Mesenchymal stem cell (in vitro differentiated cells and primary cell): ENCODE results near the gene PCDHB11.
"Not testable (repeated sequence)": the region's sequence is repeated elsewhere in the genome, so short reads cannot be mapped to it uniquely, and the experiment has no call there.

Experiments used
- DNase-seq: peaks from one replicate; pipeline ENCODE4 v3.0.0-alpha.2; 2013
- H2AFZ ChIP-seq: one replicate; pipeline ENCODE4 v1.6.1; 2013; ENCODE audit warnings: low read depth, mild to moderate bottlenecking, control low read depth, inconsistent platforms, low read length, moderate library complexity
- H2AK5ac ChIP-seq: 2 replicates; pipeline ENCODE4 v1.6.1; 2013; ENCODE audit warnings: low read length, moderate library complexity, mild to moderate bottlenecking, inconsistent platforms; ENCODE audit not compliant: severe bottlenecking
- H2BK120ac ChIP-seq: one replicate; pipeline ENCODE4 v1.6.1; 2013; ENCODE audit warnings: low read depth, mild to moderate bottlenecking, inconsistent platforms, low read length, moderate library complexity
- H2BK12ac ChIP-seq, 2 experiments: one replicate each; pipeline ENCODE4 v1.6.1; 2013; ENCODE audit warnings: inconsistent platforms in 2 of 2, low read length in 2 of 2, mild to moderate bottlenecking in 2 of 2, moderate library complexity in 2 of 2, control low read depth in 1 of 2
- H2BK15ac ChIP-seq: one replicate; pipeline ENCODE4 v1.6.1; 2013; ENCODE audit warnings: mild to moderate bottlenecking, low read depth, inconsistent platforms; ENCODE audit not compliant: poor library complexity, severe bottlenecking
- H2BK5ac ChIP-seq: 2 replicates; pipeline ENCODE4 v1.6.1; 2013; ENCODE audit warnings: low read depth, mild to moderate bottlenecking, low read length, control low read depth, inconsistent platforms; ENCODE audit not compliant: poor library complexity, severe bottlenecking
- H3K14ac ChIP-seq, 2 experiments: one replicate each; pipeline ENCODE4 v1.6.1; 2013; ENCODE audit warnings: inconsistent platforms in 2 of 2, low read length in 2 of 2, control low read depth in 1 of 2, mild to moderate bottlenecking in 1 of 2, moderate library complexity in 1 of 2
- H3K18ac ChIP-seq, 2 experiments: one replicate each; pipeline ENCODE4 v1.6.1; 2013; ENCODE audit warnings: inconsistent platforms in 2 of 2, low read length in 2 of 2, control low read depth in 1 of 2, low read depth in 1 of 2, mild to moderate bottlenecking in 1 of 2
- H3K23ac ChIP-seq, 2 experiments: one replicate each; pipeline ENCODE4 v1.6.1; 2013; ENCODE audit warnings: inconsistent platforms in 2 of 2, low read length in 2 of 2, mild to moderate bottlenecking in 2 of 2, moderate library complexity in 2 of 2, control low read depth in 1 of 2
- H3K27ac ChIP-seq: 2 replicates; pipeline ENCODE4 v1.5.1; 2013; ENCODE audit warnings: mild to moderate bottlenecking, moderate library complexity, low read length, control low read depth, inconsistent platforms; ENCODE audit not compliant: poor library complexity, severe bottlenecking
- H3K27me3 ChIP-seq, 2 experiments: 2 replicates each; pipeline versions ENCODE4 v1.6.1 to v1.7.0; 2013; ENCODE audit warnings: low read length in 2 of 2, mild to moderate bottlenecking in 2 of 2, moderate library complexity in 2 of 2, control low read depth in 1 of 2, inconsistent platforms in 1 of 2; ENCODE audit not compliant: control insufficient read depth in 1 of 2, insufficient read depth in 1 of 2
- H3K36me3 ChIP-seq, 2 experiments: 2 replicates each; pipeline versions ENCODE4 v1.6.1 to v1.7.0; 2013; ENCODE audit warnings: low read length in 2 of 2, control low read depth in 1 of 2, inconsistent platforms in 1 of 2, low read depth in 1 of 2, mild to moderate bottlenecking in 1 of 2; ENCODE audit not compliant: insufficient read depth in 2 of 2, control insufficient read depth in 1 of 2
- H3K4ac ChIP-seq, 2 experiments: one replicate each; pipeline ENCODE4 v1.6.1; 2013; ENCODE audit warnings: inconsistent platforms in 2 of 2, low read length in 2 of 2, mild to moderate bottlenecking in 2 of 2, moderate library complexity in 2 of 2, control low read depth in 1 of 2, low read depth in 1 of 2
- H3K4me1 ChIP-seq: 2 replicates; pipeline ENCODE4 v1.6.1; 2013; ENCODE audit warnings: low read depth, low read length, control low read depth; ENCODE audit not compliant: control insufficient read depth, insufficient read depth
- H3K4me2 ChIP-seq: 2 replicates; pipeline ENCODE4 v1.6.1; 2013; ENCODE audit warnings: low read length, mild to moderate bottlenecking, inconsistent platforms; ENCODE audit not compliant: poor library complexity, severe bottlenecking
- H3K4me3 ChIP-seq, 2 experiments: 2 replicates each; pipeline versions ENCODE4 v1.5.1 to v1.7.0; 2013; ENCODE audit warnings: low read length in 2 of 2, mild to moderate bottlenecking in 2 of 2, control low read depth in 1 of 2, low read depth in 1 of 2; ENCODE audit not compliant: insufficient read depth in 1 of 2
- H3K79me1 ChIP-seq: replicated peaks from 2 replicates; pipeline ENCODE4 v1.6.1; 2013; ENCODE audit warnings: mild to moderate bottlenecking, control low read depth, low read length, inconsistent platforms; ENCODE audit not compliant: poor library complexity, severe bottlenecking
- H3K9ac ChIP-seq: 2 replicates; pipeline ENCODE4 v1.7.0; 2013; ENCODE audit warnings: mild to moderate bottlenecking, low read length, moderate library complexity
- H3K9me3 ChIP-seq: 2 replicates; pipeline ENCODE4 v1.7.0; 2013; ENCODE audit warnings: mild to moderate bottlenecking, low read length; ENCODE audit not compliant: control insufficient read depth
- H4K8ac ChIP-seq: one replicate; pipeline ENCODE4 v1.6.1; 2013; ENCODE audit warnings: inconsistent platforms, mild to moderate bottlenecking, low read length, moderate library complexity
- H4K91ac ChIP-seq: one replicate; pipeline ENCODE4 v1.6.1; 2013; ENCODE audit warnings: mild to moderate bottlenecking, low read length, inconsistent platforms
- WGBS: methylation state at CpG from one replicate; pipeline ENCODE4 v1.1.7; 2013; ENCODE audit warnings: mixed read lengths; 5-methylcytosine and 5-hydroxymethylcytosine counted together

The PCDHB11 gene

GRCh38 chr5:141234109-141234667 lies 34.8 kb downstream of the PCDHB11 start:
- Histone ChIP-seq H3K9me3 (peaks cover 86% of the 10 kb centered on the region), H3K27ac (no peak overlapping the region), H3K4me3 (peak overlapping the region in 1 of 2 experiments; percentile 52), H3K79me1 (peaks cover 1% of the 10 kb centered on the region), H3K4ac (no peak overlapping the region), H2BK15ac (no peak overlapping the region), H3K4me1 (no peaks in the 10 kb centered on the region), H3K27me3 (no peaks in the 10 kb centered on the region), H2AK5ac (no peak overlapping the region), H3K4me2 (no peak overlapping the region), H4K91ac (no peak overlapping the region), H2AFZ (no peak overlapping the region), H2BK5ac (no peak overlapping the region), H2BK120ac (no peak overlapping the region), H4K8ac (no peak overlapping the region), H2BK12ac (no peak overlapping the region), H3K9ac (no peak overlapping the region), H3K18ac (no peak overlapping the region), H3K23ac (no peak overlapping the region), H3K14ac (no peak overlapping the region), H3K36me3 (no peaks in the 10 kb centered on the region)
- no peak for DNase-seq
- 61% methylated on average over 14 of the region's 15 CpGs for WGBS

GRCh38 chr5:141235922-141236321 lies 36.5 kb downstream of the PCDHB11 start:
- H3K36me3 ChIP-seq, H2AFZ ChIP-seq, H3K4me1 ChIP-seq, H3K4me2 ChIP-seq, H3K27me3 ChIP-seq, DNase-seq, H2BK120ac ChIP-seq, H3K23ac ChIP-seq, H2BK12ac ChIP-seq, H3K9ac ChIP-seq, H2BK5ac ChIP-seq, H4K91ac ChIP-seq, H3K4me3 ChIP-seq, H3K79me1 ChIP-seq, H2AK5ac ChIP-seq, H3K27ac ChIP-seq, H3K4ac ChIP-seq, H3K14ac ChIP-seq, H4K8ac ChIP-seq, H2BK15ac ChIP-seq, H3K18ac ChIP-seq: not testable (repeated sequence)
- WGBS = 94% methylated on average over 40 of the region's 40 CpGs
- peaks cover 95% of the 10 kb centered on the region for H3K9me3 ChIP-seq

- H3K14ac ChIP-seq = no peak overlapping the region
- H3K79me1 ChIP-seq = peaks cover 1% of the 10 kb centered on the region
- no peak overlapping the region for H2AK5ac ChIP-seq
- H2BK120ac ChIP-seq = no peak overlapping the region
- H3K18ac ChIP-seq = no peak overlapping the region
- peaks cover 97% of the 10 kb centered on the region for H3K9me3 ChIP-seq
- H2BK12ac ChIP-seq = no peak overlapping the region
- H3K36me3 ChIP-seq = peaks cover 0 to 2% of the 10 kb centered on the region in 2 experiments
- H3K4ac ChIP-seq = no peak overlapping the region
- no peak overlapping the region for H4K8ac ChIP-seq
- no peak overlapping the region for H4K91ac ChIP-seq
- no peaks in the 10 kb centered on the region for H3K27me3 ChIP-seq
- peak overlapping the region in 1 of 2 experiments; percentile 7 for H3K4me3 ChIP-seq
- no peak overlapping the region for H2AFZ ChIP-seq
- no peak overlapping the region for H3K4me2 ChIP-seq
- H3K9ac ChIP-seq = no peak overlapping the region
- no peak overlapping the region for H2BK5ac ChIP-seq
- no peak overlapping the region for H2BK15ac ChIP-seq
- no peak overlapping the region for H3K27ac ChIP-seq
- 96% methylated on average over 31 of the region's 32 CpGs for WGBS
- H3K4me1 ChIP-seq = no peaks in the 10 kb centered on the region
- H3K23ac ChIP-seq = no peak overlapping the region
- no peak for DNase-seq
Measured at GRCh38 chr5:141236516-141237313, 37.3 kb downstream of the PCDHB11 start.

- peak overlapping the region; percentile 28 for H4K91ac ChIP-seq
- H4K8ac ChIP-seq = no peak overlapping the region
- no peak overlapping the region for H3K23ac ChIP-seq
- H2AK5ac ChIP-seq = no peak overlapping the region
- H3K36me3 ChIP-seq = peaks cover 0 to 3% of the 10 kb centered on the region in 2 experiments
- H2BK12ac ChIP-seq = no peak overlapping the region
- no peak overlapping the region for H3K14ac ChIP-seq
- no peak overlapping the region for H3K9ac ChIP-seq
- 95% methylated on average over 42 of the region's 43 CpGs for WGBS
- H3K79me1 ChIP-seq = no peaks in the 10 kb centered on the region
- no peak overlapping the region for H2BK120ac ChIP-seq
- DNase-seq = no peak
- H2BK5ac ChIP-seq = no peak overlapping the region
- H2BK15ac ChIP-seq = no peak overlapping the region
- H3K4me3 ChIP-seq = peak overlapping the region in 1 of 2 experiments; percentile 1
- H3K9me3 ChIP-seq = peaks cover 100% of the 10 kb centered on the region
- no peak overlapping the region for H2AFZ ChIP-seq
- no peak overlapping the region for H3K18ac ChIP-seq
- H3K27me3 ChIP-seq = no peaks in the 10 kb centered on the region
- H3K4me1 ChIP-seq = no peaks in the 10 kb centered on the region
- H3K4ac ChIP-seq = no peak overlapping the region
- H3K27ac ChIP-seq = no peak overlapping the region
- H3K4me2 ChIP-seq = no peak overlapping the region
Measured at GRCh38 chr5:141241496-141241895, 42.1 kb downstream of the PCDHB11 start.
